Measurements from ENCODE around the gene IRF2BP1. TPM values are rescaled to one million over a fixed set of nuclear protein-coding genes. Genes with fewer than 3 reads are reported as not detected.

Gene IRF2BP1
- total RNA-seq, 1 experiment from 2014 or later = 29.7 TPM

DNA sequence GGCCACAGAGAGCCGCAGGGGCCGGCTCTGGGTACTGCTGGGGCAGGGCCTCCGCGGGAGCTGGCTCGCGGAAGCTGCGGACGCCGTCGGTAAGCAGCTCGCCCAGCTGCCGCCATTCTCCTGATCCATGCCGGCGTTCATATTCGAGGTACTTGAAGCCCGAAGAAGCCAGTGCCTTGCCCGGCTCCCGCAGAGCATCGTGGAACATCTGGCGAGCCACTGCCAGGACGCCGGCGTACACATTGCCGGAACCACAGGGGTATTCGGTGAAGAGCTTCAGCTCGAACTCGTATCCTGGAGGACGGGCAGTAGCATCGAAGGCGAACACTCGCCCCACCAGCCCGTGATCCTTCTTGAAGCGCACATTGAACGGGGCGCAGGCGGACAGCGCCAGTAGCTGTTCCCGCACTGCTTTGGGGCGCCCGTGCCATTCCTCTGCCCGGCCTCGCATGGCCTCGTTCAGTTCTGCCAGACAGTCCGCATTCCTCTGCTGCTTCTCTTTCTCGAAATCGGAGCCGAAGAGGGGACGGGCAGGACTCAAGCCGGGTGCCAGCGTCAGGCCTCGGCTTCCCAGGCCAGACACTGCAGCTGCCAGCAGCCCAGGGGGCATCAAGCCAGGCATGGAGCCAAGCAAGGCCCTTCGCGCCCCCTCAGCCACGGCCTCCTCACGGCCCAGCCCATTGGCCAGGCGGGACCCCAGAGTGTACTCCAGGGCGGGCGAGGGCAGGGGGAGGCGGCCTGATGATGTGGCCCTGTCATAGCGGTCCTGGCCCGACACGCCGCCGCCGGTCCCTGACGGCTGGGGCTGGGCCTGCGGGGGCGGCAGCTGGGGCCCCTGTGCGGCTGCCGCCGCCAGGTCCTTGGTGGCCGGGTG, 1.0 kb downstream of the IRF2BP1 start:
- intact Hi-C loops (cut with micrococcal nuclease; ENCODE audit: unreplicated experiment) = no loop called here
- H3K9me3 ChIP-seq (ENCODE audit: low read depth, low read length, poor library complexity, severe bottlenecking) = no peaks in the 10 kb centered on the region
- ChIA-PET POLR2A (ENCODE audit: low non-redundant PET) (no interaction called here), CTCF (interaction anchor here (0.6 kb wide), 3 partner anchors 14 to 116 kb away, joined by 3 to 4 read pairs (median 4); partner anchors contain the start of gene SIX5)
- H3K27ac ChIP-seq (ENCODE audit: low read depth, low read length, poor library complexity, severe bottlenecking) = peak overlapping the region; percentile 90
- H3K27me3 ChIP-seq (replicated peaks; ENCODE audit: insufficient read depth, low read depth, low read length, poor library complexity) = no peaks in the 10 kb centered on the region
- H3K4me3 ChIP-seq (ENCODE audit: low read depth, low read length, poor library complexity, severe bottlenecking) = peak overlapping the region; percentile 79
- H3K36me3 ChIP-seq (ENCODE audit: insufficient read depth, low read length, poor library complexity, severe bottlenecking) = peaks cover 2% of the 10 kb centered on the region
- peaks cover 29% of the 10 kb centered on the region for H3K4me1 ChIP-seq (ENCODE audit: insufficient read depth, low read length, poor library complexity, severe bottlenecking)
- DNase-seq (ENCODE audit: low spot score) = no peak
- no peak for TF ChIP-seq EZH2 (IDR thresholded peaks at IDR 0.05; ENCODE audit: borderline replicate concordance, low read depth, low read length, poor library complexity, severe bottlenecking)
- TF ChIP-seq, protein P1, sequence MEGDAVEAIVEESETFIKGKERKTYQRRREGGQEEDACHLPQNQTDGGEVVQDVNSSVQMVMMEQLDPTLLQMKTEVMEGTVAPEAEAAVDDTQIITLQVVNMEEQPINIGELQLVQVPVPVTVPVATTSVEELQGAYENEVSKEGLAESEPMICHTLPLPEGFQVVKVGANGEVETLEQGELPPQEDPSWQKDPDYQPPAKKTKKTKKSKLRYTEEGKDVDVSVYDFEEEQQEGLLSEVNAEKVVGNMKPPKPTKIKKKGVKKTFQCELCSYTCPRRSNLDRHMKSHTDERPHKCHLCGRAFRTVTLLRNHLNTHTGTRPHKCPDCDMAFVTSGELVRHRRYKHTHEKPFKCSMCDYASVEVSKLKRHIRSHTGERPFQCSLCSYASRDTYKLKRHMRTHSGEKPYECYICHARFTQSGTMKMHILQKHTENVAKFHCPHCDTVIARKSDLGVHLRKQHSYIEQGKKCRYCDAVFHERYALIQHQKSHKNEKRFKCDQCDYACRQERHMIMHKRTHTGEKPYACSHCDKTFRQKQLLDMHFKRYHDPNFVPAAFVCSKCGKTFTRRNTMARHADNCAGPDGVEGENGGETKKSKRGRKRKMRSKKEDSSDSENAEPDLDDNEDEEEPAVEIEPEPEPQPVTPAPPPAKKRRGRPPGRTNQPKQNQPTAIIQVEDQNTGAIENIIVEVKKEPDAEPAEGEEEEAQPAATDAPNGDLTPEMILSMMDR (conservative IDR thresholded peaks at IDR 0.05; ENCODE audit: low read depth, low read length) = no peak
- BruUV-seq (replicated peaks) = no TSS peak

DNA sequence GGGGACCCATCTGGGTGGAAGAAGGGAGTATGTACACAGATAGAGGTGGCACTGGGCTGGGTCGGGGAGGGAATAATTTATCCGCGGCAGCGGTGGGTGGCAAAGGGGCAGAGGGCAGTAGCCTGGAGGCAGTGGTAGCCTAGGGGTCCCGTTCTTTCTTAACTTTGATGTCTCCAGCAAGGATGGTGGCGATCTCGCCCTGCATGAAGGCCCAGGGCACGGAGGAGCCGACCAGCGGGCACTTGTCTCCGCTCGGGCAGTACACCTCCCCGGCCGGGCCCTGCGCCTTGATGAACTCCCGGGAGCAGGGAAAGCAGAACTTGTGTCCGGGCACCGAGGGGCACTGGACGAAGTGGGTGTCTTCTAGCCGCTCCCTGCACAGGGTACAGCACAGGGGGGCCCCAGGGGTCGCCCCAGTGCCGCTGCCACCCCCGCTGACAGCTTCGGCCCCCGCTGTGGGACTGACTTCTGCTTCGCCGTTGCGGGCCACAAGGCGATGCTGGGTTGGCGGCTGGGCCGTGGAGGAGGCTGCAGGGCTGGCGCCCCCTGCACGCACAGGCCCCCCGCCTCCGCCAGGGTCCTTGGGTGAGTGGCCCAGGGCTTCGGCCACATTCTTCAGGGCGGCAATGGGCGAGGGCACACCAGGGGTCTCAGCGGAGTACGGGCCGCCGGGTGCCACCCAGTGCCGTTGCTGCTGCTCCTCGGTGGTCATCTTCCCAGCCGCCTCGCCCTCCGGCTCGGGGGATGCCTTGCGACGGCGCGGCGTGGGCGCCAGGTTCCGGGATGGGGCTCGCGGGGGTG, 1.9 kb downstream of the IRF2BP1 start:
- BruUV-seq (replicated peaks) = no TSS peak
- H3K27me3 ChIP-seq (replicated peaks; ENCODE audit: insufficient read depth, low read depth, low read length, poor library complexity) = no peaks in the 10 kb centered on the region
- no peaks in the 10 kb centered on the region for H3K9me3 ChIP-seq (ENCODE audit: low read depth, low read length, poor library complexity, severe bottlenecking)
- DNase-seq (ENCODE audit: low spot score) = no peak
- ChIA-PET POLR2A (ENCODE audit: low non-redundant PET) (no interaction called here), CTCF (interaction anchor here (0.6 kb wide), 2 partner anchors 13 to 114 kb away, joined by 4 read pairs; no protein-coding TSS in a partner anchor)
- H3K36me3 ChIP-seq (ENCODE audit: insufficient read depth, low read length, poor library complexity, severe bottlenecking) = peaks cover 2% of the 10 kb centered on the region
- H3K27ac ChIP-seq (ENCODE audit: low read depth, low read length, poor library complexity, severe bottlenecking) = no peak overlapping the region
- TF ChIP-seq, protein P1 (conservative IDR thresholded peaks at IDR 0.05; ENCODE audit: low read depth, low read length) = no peak
- no peak for TF ChIP-seq EZH2 (IDR thresholded peaks at IDR 0.05; ENCODE audit: borderline replicate concordance, low read depth, low read length, poor library complexity, severe bottlenecking)
- intact Hi-C loops (cut with micrococcal nuclease; ENCODE audit: unreplicated experiment) = loop anchor here (1.0 kb wide), 1 partner anchor 21 kb away; the partner anchor contains the start of gene SYMPK
- H3K4me3 ChIP-seq (ENCODE audit: low read depth, low read length, poor library complexity, severe bottlenecking) = peak overlapping the region; percentile 79
- peaks cover 29% of the 10 kb centered on the region for H3K4me1 ChIP-seq (ENCODE audit: insufficient read depth, low read length, poor library complexity, severe bottlenecking)

DNA sequence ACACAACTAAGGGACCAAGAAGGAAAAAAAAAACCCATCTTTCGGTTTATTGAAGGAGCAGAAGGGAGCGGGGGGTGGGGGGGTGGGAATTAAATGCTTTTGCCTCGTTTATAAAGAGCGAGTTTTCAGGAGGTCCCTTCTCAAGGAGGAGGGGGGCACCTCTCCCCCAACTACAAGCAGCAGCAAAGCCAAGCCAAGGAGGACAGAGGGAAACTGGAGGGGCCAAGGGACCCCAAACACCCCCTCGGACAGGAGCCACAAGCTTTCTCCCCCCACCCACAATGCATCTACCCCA, 2.4 kb downstream of the IRF2BP1 start:
- intact Hi-C loops (cut with micrococcal nuclease; ENCODE audit: unreplicated experiment) = loop anchor here (1.0 kb wide), 1 partner anchor 20 kb away; the partner anchor contains the start of gene SYMPK
- no peak for TF ChIP-seq EZH2 (IDR thresholded peaks at IDR 0.05; ENCODE audit: borderline replicate concordance, low read depth, low read length, poor library complexity, severe bottlenecking)
- ChIA-PET POLR2A (ENCODE audit: low non-redundant PET) (no interaction called here), CTCF (no interaction called here)
- Histone ChIP-seq H3K4me3 (ENCODE audit: low read depth, low read length, poor library complexity, severe bottlenecking) (no peak overlapping the region), H3K9me3 (ENCODE audit: low read depth, low read length, poor library complexity, severe bottlenecking) (no peaks in the 10 kb centered on the region), H3K36me3 (ENCODE audit: insufficient read depth, low read length, poor library complexity, severe bottlenecking) (peaks cover 2% of the 10 kb centered on the region), H3K4me1 (ENCODE audit: insufficient read depth, low read length, poor library complexity, severe bottlenecking) (peaks cover 29% of the 10 kb centered on the region), H3K27me3 (replicated peaks; ENCODE audit: insufficient read depth, low read depth, low read length, poor library complexity) (no peaks in the 10 kb centered on the region), H3K27ac (ENCODE audit: low read depth, low read length, poor library complexity, severe bottlenecking) (no peak overlapping the region)
- no peak for DNase-seq (ENCODE audit: low spot score)
- BruUV-seq (replicated peaks) = no TSS peak
